HepG2 (cell line): ENCODE measurements around the gene EPM2A. TPM values are rescaled to one million over a fixed set of nuclear protein-coding genes. Genes with fewer than 3 reads are reported as not detected.
A peak's percentile ranks its signal among the peaks of the same experiment; 100 is the strongest.

ENCODE experiments used
- AGO2 ChIP-seq: fragments of 200-400 bp; formaldehyde crosslinking; optimal IDR thresholded peaks from 2 replicates; pipeline ENCODE3; 2017; ENCODE audit warnings: mild to moderate bottlenecking, low read depth, low read length, moderate library complexity
- ARNTL ChIP-seq: sonication (generic); formaldehyde crosslinking; IDR thresholded peaks from 2 replicates; pipeline ENCODE4 v1.4.0; 2020; ENCODE audit warnings: mild to moderate bottlenecking, missing genetic modification reagents
- BCL6 ChIP-seq: IDR thresholded peaks from 2 replicates; pipeline ENCODE4 v1.6.1; 2016; ENCODE audit warnings: missing genetic modification reagents, missing compliant biosample characterization
- FOXA1 ChIP-seq, 2 experiments: fragments of 450-650 bp in 1 of 2; sonication (generic) in 1 of 2; formaldehyde crosslinking in 1 of 2; IDR thresholded peaks; 2 replicates each; pipeline versions ENCODE4 v1.4.0 to v1.6.1; 2016 to 2020; ENCODE audit warnings: missing genetic modification reagents in 1 of 2
- KDM6A ChIP-seq: IDR thresholded peaks from 2 replicates; pipeline ENCODE4 v1.6.1; 2016; ENCODE audit warnings: low read depth
- NR2F6 ChIP-seq, 2 experiments: IDR thresholded peaks; 2 replicates each; pipeline ENCODE4 v1.6.1; 2016; ENCODE audit warnings: antibody characterized with exemption in 1 of 2, mild to moderate bottlenecking in 1 of 2
- RAD21 ChIP-seq: fragments of 450-650 bp; formaldehyde crosslinking; IDR thresholded peaks from 2 replicates; pipeline ENCODE4 v1.5.0; 2020; ENCODE audit warnings: mild to moderate bottlenecking
- STAG1 ChIP-seq: sonication (generic); formaldehyde crosslinking; IDR thresholded peaks from 2 replicates; pipeline ENCODE4 v1.4.0; 2020; ENCODE audit warnings: missing genetic modification reagents
- TOE1 ChIP-seq: sonication (generic); formaldehyde crosslinking; IDR thresholded peaks from 2 replicates; pipeline ENCODE4 v1.4.0; 2020; ENCODE audit warnings: mild to moderate bottlenecking, missing genetic modification reagents
- ZFP36L1 ChIP-seq: sonication (generic); formaldehyde crosslinking; IDR thresholded peaks from 2 replicates; pipeline ENCODE4 v1.8.0; 2022; ENCODE audit warnings: mild to moderate bottlenecking, missing genetic modification reagents, moderate library complexity
- ZFP90 ChIP-seq: sonication (generic); formaldehyde crosslinking; IDR thresholded peaks from 2 replicates; pipeline ENCODE4 v1.8.0; 2022; ENCODE audit warnings: missing genetic modification reagents, mild to moderate bottlenecking, inconsistent platforms, borderline replicate concordance
- ZNF547 ChIP-seq: sonication (generic); formaldehyde crosslinking; IDR thresholded peaks from 2 replicates; pipeline ENCODE4 v1.5.1; 2020; ENCODE audit warnings: mild to moderate bottlenecking, missing genetic modification reagents
- ZNF781 ChIP-seq: sonication (generic); formaldehyde crosslinking; IDR thresholded peaks from 2 replicates; pipeline ENCODE4 v1.5.1; 2020; ENCODE audit warnings: borderline replicate concordance, mild to moderate bottlenecking, missing genetic modification reagents; ENCODE audit errors: not compliant biosample characterization
- polyA plus RNA-seq, 8 experiments: library from polyadenylated mRNA; depleted of rRNA in 3 of 8; stranded (reverse) in 7 of 8; unstranded in 1 of 8; fragments of >200 nt; fragmentation: Illumina TruSeq in 4 of 8; extraction: Trizol in 4 of 8; gene quantifications; 2 replicates each; pipeline versions ENCODE4 v1.2.1 to v1.2.3, GENCODE V29; 2011 to 2016; ENCODE audit warnings: low read depth in 4 of 8, missing spikeins in 1 of 8, mixed read lengths in 1 of 8; ENCODE audit not compliant: insufficient read depth in 1 of 8
- total RNA-seq, 5 experiments: library from RNA; depleted of rRNA; stranded (reverse); fragments of >200 nt; fragmentation: Illumina TruSeq; extraction: Trizol; gene quantifications; 2 replicates each; pipeline ENCODE4 v1.2.3, GENCODE V29; 2016; ENCODE audit warnings: low read depth in 1 of 5
- TF ChIP-seq, protein P1 (sequence below), 2 experiments: fragments of 450-650 bp in 1 of 2; sonication (generic) in 1 of 2; formaldehyde crosslinking; IDR thresholded peaks; 2 replicates each; pipeline versions ENCODE4 v1.5.0 to v1.8.0; 2020 to 2022; ENCODE audit warnings: mild to moderate bottlenecking in 1 of 2, missing genetic modification reagents in 1 of 2
- TF ChIP-seq, protein P2 (sequence below): sonication (generic); formaldehyde crosslinking; IDR thresholded peaks from 2 replicates; pipeline ENCODE4 v1.4.0; 2020; ENCODE audit warnings: missing genetic modification reagents, mild to moderate bottlenecking, borderline replicate concordance
- TF ChIP-seq, protein P3 (sequence below): sonication (generic); formaldehyde crosslinking; IDR thresholded peaks from 2 replicates; pipeline ENCODE4 v1.4.0; 2020; ENCODE audit warnings: missing genetic modification reagents, borderline replicate concordance
- TF ChIP-seq, protein P4 (sequence below): sonication (generic); formaldehyde crosslinking; IDR thresholded peaks from 2 replicates; pipeline ENCODE4 v1.8.0; 2022; ENCODE audit warnings: missing genetic modification reagents, mild to moderate bottlenecking, inconsistent platforms, borderline replicate concordance
- TF ChIP-seq, protein P5 (sequence below): IDR thresholded peaks from 2 replicates; pipeline ENCODE4 v1.6.1; 2016; ENCODE audit warnings: control low read depth

Gene EPM2A
- total and polyA plus RNA-seq, 2 of the 13 experiments (the other 11 are each of a cell fraction or from before 2014, with no cell fraction given), result 4.6 to 9.2 TPM

DNA sequence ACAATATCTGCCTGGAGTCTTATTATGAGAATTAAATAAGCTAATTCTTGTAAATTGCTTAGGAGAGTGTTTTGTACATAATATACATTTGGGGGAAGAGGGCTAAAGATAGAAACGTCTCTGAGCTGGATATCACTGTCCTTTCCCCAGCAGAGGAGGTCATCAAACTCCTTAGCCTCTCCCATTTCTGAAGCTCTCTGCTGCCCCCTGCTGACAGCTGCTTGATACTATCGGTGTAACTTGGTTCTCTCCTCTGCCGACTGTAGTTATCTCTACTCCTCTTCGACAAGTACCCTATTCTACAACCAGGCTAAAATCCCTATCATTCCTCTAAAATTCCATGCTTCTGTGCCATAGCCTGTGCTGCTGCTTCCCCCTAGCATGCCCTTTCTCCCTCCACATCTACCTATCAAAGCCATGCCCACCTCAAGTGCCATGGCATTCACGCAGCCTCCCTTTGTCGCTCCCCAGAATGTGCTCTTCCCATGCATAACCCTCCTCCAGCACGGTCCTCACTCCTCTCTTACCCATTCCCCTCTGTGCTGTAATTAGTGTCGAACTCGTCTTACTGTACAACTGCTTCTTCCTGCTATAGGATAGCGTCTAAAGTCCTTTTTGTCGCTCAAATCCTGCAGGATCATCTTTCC is 101.2 kb downstream of the EPM2A start (continued):
- TF ChIP-seq, protein P1, sequence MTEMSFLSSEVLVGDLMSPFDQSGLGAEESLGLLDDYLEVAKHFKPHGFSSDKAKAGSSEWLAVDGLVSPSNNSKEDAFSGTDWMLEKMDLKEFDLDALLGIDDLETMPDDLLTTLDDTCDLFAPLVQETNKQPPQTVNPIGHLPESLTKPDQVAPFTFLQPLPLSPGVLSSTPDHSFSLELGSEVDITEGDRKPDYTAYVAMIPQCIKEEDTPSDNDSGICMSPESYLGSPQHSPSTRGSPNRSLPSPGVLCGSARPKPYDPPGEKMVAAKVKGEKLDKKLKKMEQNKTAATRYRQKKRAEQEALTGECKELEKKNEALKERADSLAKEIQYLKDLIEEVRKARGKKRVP (CRISPR knock-in tag; IDR thresholded peaks at IDR 0.05), result no peak
- TF ChIP-seq ZNF547 (CRISPR knock-in tag) (0 out of 2 replicates have a peak, but pooled peaks have one; percentile 23), ZNF781 (no peak), TOE1 (CRISPR knock-in tag) (no peak), ARNTL (no peak), ZFP90 (CRISPR knock-in tag) (no peak), FOXA1 (IDR thresholded peaks at IDR 0.05) (no peak), FOXA1 (CRISPR knock-in tag; IDR thresholded peaks at IDR 0.05) (no peak), KDM6A (CRISPR knock-in tag) (no peak), RAD21 (CRISPR knock-in tag) (peak; percentile 76), NR2F6 (IDR thresholded peaks at IDR 0.05) (no peak), NR2F6 (CRISPR knock-in tag; IDR thresholded peaks at IDR 0.05) (no peak), BCL6 (CRISPR knock-in tag) (no peak), STAG1 (CRISPR knock-in tag) (peak; percentile 91), ZFP36L1 (CRISPR knock-in tag) (no peak), AGO2 (no peak)
- TF ChIP-seq, protein P2, sequence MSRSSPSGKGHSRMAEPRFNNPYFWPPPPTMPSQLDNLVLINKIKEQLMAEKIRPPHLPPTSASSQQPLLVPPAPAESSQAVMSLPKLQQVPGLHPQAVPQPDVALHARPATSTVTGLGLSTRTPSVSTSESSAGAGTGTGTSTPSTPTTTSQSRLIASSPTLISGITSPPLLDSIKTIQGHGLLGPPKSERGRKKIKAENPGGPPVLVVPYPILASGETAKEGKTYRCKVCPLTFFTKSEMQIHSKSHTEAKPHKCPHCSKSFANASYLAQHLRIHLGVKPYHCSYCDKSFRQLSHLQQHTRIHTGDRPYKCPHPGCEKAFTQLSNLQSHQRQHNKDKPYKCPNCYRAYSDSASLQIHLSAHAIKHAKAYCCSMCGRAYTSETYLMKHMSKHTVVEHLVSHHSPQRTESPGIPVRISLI (CRISPR knock-in tag), result no peak
- TF ChIP-seq, protein P3, sequence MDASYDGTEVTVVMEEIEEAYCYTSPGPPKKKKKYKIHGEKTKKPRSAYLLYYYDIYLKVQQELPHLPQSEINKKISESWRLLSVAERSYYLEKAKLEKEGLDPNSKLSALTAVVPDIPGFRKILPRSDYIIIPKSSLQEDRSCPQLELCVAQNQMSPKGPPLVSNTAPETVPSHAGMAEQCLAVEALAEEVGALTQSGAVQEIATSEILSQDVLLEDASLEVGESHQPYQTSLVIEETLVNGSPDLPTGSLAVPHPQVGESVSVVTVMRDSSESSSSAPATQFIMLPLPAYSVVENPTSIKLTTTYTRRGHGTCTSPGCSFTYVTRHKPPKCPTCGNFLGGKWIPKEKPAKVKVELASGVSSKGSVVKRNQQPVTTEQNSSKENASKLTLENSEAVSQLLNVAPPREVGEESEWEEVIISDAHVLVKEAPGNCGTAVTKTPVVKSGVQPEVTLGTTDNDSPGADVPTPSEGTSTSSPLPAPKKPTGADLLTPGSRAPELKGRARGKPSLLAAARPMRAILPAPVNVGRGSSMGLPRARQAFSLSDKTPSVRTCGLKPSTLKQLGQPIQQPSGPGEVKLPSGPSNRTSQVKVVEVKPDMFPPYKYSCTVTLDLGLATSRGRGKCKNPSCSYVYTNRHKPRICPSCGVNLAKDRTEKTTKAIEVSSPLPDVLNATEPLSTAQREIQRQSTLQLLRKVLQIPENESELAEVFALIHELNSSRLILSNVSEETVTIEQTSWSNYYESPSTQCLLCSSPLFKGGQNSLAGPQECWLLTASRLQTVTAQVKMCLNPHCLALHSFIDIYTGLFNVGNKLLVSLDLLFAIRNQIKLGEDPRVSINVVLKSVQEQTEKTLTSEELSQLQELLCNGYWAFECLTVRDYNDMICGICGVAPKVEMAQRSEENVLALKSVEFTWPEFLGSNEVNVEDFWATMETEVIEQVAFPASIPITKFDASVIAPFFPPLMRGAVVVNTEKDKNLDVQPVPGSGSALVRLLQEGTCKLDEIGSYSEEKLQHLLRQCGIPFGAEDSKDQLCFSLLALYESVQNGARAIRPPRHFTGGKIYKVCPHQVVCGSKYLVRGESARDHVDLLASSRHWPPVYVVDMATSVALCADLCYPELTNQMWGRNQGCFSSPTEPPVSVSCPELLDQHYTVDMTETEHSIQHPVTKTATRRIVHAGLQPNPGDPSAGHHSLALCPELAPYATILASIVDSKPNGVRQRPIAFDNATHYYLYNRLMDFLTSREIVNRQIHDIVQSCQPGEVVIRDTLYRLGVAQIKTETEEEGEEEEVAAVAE (CRISPR knock-in tag), result no peak
- TF ChIP-seq, protein P4, sequence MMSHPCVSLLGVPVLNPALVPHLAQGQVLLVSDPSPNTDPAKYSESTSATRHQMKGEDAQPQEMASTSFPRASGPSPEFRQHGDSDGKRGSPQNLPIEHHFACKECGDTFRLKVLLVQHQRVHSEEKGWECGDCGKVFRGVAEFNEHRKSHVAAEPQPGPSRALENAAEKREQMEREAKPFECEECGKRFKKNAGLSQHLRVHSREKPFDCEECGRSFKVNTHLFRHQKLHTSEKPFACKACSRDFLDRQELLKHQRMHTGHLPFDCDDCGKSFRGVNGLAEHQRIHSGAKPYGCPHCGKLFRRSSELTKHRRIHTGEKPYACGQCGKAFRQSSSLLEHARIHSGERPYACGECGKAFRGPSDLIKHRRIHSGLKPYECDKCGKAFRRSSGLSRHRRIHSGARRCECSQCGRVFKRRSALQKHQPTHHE (CRISPR knock-in tag), result no peak
- TF ChIP-seq, protein P5, sequence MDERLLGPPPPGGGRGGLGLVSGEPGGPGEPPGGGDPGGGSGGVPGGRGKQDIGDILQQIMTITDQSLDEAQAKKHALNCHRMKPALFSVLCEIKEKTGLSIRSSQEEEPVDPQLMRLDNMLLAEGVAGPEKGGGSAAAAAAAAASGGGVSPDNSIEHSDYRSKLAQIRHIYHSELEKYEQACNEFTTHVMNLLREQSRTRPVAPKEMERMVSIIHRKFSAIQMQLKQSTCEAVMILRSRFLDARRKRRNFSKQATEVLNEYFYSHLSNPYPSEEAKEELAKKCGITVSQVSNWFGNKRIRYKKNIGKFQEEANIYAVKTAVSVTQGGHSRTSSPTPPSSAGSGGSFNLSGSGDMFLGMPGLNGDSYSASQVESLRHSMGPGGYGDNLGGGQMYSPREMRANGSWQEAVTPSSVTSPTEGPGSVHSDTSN, result no peak
